Loucy (cell line): ENCODE results near the gene MCM10.

Experiments used
- EZH2phosphoT487 ChIP-seq: fragments of 200-600 bp; IDR thresholded peaks from 2 replicates; pipeline ENCODE4 v1.6.1; 2018; ENCODE audit warnings: antibody characterized with exemption, mild to moderate bottlenecking, moderate library complexity, borderline replicate concordance
- TF ChIP-seq, protein P1 (sequence below): fragments of 200-600 bp; sonication (generic); conservative IDR thresholded peaks from 2 replicates; pipeline ENCODE4 v1.5.1; 2014; ENCODE audit warnings: mild to moderate bottlenecking, antibody characterized with exemption, low read length

- TF ChIP-seq, protein P1, sequence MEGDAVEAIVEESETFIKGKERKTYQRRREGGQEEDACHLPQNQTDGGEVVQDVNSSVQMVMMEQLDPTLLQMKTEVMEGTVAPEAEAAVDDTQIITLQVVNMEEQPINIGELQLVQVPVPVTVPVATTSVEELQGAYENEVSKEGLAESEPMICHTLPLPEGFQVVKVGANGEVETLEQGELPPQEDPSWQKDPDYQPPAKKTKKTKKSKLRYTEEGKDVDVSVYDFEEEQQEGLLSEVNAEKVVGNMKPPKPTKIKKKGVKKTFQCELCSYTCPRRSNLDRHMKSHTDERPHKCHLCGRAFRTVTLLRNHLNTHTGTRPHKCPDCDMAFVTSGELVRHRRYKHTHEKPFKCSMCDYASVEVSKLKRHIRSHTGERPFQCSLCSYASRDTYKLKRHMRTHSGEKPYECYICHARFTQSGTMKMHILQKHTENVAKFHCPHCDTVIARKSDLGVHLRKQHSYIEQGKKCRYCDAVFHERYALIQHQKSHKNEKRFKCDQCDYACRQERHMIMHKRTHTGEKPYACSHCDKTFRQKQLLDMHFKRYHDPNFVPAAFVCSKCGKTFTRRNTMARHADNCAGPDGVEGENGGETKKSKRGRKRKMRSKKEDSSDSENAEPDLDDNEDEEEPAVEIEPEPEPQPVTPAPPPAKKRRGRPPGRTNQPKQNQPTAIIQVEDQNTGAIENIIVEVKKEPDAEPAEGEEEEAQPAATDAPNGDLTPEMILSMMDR, result no peak
- TF ChIP-seq EZH2phosphoT487, result no peak
These were observed 12.3 kb downstream of the MCM10 start for GRCh38 chr10:13173616-13174015.
